ENCODE results near the gene TTLL12.

The TTLL12 gene

DNA sequence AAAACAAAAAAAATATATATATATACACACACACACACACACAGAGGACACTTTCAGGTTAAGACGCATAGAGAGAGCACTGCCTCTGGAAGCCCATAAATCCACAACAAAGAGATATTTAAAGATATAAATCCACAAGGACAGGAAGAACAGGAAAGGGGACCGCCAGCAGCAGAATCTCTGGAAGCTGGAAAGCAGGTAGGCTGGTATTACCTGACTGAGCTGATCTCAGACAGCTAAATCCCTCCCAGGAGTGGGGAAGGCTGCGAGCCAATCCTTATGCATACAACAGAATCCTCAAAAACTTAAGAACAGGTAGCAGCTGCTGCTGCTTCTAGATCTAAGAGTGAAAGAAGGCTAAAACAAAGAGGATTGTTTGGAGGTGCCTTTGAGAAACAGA lies 42.0 kb downstream of the TTLL12 start:
- in situ Hi-C loops (cut with MboI; ENCODE audit: low pct_unique_long_range_greater_than_20kb, low sequenced_read_pairs, unreplicated experiment): no loop called here
- no peak for DNase-seq (ENCODE audit: low spot score)
- TF ChIP-seq, protein P1, sequence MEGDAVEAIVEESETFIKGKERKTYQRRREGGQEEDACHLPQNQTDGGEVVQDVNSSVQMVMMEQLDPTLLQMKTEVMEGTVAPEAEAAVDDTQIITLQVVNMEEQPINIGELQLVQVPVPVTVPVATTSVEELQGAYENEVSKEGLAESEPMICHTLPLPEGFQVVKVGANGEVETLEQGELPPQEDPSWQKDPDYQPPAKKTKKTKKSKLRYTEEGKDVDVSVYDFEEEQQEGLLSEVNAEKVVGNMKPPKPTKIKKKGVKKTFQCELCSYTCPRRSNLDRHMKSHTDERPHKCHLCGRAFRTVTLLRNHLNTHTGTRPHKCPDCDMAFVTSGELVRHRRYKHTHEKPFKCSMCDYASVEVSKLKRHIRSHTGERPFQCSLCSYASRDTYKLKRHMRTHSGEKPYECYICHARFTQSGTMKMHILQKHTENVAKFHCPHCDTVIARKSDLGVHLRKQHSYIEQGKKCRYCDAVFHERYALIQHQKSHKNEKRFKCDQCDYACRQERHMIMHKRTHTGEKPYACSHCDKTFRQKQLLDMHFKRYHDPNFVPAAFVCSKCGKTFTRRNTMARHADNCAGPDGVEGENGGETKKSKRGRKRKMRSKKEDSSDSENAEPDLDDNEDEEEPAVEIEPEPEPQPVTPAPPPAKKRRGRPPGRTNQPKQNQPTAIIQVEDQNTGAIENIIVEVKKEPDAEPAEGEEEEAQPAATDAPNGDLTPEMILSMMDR (IDR thresholded peaks at IDR 0.05; ENCODE audit: extremely low read depth, insufficient read depth, missing control alignments): no peak

DNA sequence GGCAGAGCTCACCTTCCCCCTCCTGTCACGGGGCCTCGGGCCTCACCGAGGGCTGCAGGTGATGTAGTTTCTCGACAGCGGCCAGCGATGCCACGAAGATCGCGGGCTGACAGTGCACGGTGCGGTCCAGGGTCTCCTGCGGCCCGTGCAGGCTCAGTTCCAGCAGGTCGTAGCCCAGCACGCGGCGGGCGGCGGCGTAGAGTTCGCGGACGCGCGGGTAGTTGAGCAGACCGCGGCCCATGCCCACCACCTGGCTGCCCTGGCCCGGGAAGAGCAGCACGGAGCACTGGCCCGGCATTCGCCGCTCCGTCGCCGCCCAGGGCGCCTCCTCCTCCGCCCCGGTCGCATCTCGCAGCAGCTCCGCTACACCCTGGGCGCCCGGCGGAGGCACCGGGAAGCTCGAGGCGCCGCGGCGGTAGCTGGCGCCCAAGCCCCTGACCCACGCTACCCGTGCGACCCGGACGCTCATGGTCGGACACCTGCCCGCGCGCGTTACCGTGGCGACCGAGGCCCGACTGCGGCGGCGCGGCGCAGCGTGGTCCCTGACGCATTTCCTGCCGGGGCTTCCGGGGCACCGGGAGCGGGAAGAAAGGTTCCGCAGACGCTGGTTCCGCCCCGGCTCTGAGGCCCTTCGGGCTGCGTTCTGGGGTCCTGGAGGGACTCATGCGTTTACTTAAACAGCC lies 43.9 kb downstream of the TTLL12 start, which contains the start of gene MCAT:
TSS of gene MCAT (minus strand) at position 519 of the 683 bp plus-strand sequence. CDS start at position 469, 50 bp downstream.
- peak; percentile 94 for DNase-seq (ENCODE audit: low spot score)
- TF ChIP-seq, protein P1 (IDR thresholded peaks at IDR 0.05; ENCODE audit: extremely low read depth, insufficient read depth, missing control alignments): no peak
- in situ Hi-C loops (cut with MboI; ENCODE audit: low pct_unique_long_range_greater_than_20kb, low sequenced_read_pairs, unreplicated experiment): no loop called here

- in situ Hi-C loops (cut with MboI; ENCODE audit: low pct_unique_long_range_greater_than_20kb, low sequenced_read_pairs, unreplicated experiment): no loop called here
- TF ChIP-seq, protein P1 (IDR thresholded peaks at IDR 0.05; ENCODE audit: extremely low read depth, insufficient read depth, missing control alignments): no peak
- no peak for DNase-seq (ENCODE audit: low spot score)
Measured at GRCh38 chr22:43136801-43137200, 50.1 kb downstream of the TTLL12 start.

DNA sequence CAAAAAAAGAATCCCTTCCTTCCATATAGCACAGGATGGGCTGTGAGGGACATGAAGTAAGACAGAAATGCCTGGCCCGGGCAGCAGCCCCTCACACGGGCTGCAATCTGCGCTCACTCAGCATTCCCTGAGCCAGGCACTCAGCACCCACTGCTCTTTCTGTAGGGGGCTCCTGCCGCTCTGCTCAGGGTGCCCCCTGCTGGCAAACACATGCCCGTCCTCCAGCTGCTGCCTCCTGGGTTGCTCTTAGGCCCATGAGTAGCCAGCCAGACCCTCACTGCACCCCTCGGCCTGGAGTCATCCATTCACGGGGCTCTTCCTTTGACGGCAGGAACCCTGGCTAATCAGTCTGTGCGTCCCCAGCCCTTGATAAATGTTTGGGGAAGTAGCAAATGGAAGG lies 50.7 kb downstream of the TTLL12 start:
- peak; percentile 83 for DNase-seq (ENCODE audit: low spot score)
- TF ChIP-seq, protein P1 (IDR thresholded peaks at IDR 0.05; ENCODE audit: extremely low read depth, insufficient read depth, missing control alignments): peak; percentile 83
- in situ Hi-C loops (cut with MboI; ENCODE audit: low pct_unique_long_range_greater_than_20kb, low sequenced_read_pairs, unreplicated experiment): no loop called here

GRCh38 chr22:43135565-43135964 lies 51.4 kb downstream of the TTLL12 start:
- TF ChIP-seq, protein P1 (IDR thresholded peaks at IDR 0.05; ENCODE audit: extremely low read depth, insufficient read depth, missing control alignments): no peak
- no peak for DNase-seq (ENCODE audit: low spot score)
- in situ Hi-C loops (cut with MboI; ENCODE audit: low pct_unique_long_range_greater_than_20kb, low sequenced_read_pairs, unreplicated experiment): no loop called here

DNA sequence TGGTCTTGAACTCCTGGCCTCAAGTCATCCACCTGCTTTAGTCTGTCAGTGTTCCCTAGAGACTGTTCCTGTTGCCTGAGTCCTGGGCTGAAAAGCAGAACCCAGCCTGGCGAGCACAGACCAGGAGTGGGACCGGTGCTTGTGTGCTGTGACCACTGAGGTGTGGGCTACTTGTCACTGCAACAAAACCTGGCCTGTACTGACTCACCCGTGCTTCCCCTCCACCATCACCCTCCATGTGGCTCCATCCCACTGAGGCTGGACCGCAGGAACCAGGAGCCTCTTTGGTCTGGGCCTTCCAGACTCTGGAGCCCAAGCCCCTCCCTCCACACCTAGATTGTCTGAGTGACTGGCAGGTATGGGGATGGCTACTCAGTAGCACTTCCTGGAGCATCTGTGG lies 52.4 kb downstream of the TTLL12 start:
- no peak for DNase-seq (ENCODE audit: low spot score)
- TF ChIP-seq, protein P1 (IDR thresholded peaks at IDR 0.05; ENCODE audit: extremely low read depth, insufficient read depth, missing control alignments): no peak
- in situ Hi-C loops (cut with MboI; ENCODE audit: low pct_unique_long_range_greater_than_20kb, low sequenced_read_pairs, unreplicated experiment): no loop called here

Data from GM13977 (cell line).